ENCODE data around the gene TMEM114. TPM values are rescaled to one million over a fixed set of nuclear protein-coding genes. Genes with fewer than 3 reads are reported as not detected.

Gene TMEM114
- total RNA-seq, 1 experiment from 2014 or later = not detected

DNA sequence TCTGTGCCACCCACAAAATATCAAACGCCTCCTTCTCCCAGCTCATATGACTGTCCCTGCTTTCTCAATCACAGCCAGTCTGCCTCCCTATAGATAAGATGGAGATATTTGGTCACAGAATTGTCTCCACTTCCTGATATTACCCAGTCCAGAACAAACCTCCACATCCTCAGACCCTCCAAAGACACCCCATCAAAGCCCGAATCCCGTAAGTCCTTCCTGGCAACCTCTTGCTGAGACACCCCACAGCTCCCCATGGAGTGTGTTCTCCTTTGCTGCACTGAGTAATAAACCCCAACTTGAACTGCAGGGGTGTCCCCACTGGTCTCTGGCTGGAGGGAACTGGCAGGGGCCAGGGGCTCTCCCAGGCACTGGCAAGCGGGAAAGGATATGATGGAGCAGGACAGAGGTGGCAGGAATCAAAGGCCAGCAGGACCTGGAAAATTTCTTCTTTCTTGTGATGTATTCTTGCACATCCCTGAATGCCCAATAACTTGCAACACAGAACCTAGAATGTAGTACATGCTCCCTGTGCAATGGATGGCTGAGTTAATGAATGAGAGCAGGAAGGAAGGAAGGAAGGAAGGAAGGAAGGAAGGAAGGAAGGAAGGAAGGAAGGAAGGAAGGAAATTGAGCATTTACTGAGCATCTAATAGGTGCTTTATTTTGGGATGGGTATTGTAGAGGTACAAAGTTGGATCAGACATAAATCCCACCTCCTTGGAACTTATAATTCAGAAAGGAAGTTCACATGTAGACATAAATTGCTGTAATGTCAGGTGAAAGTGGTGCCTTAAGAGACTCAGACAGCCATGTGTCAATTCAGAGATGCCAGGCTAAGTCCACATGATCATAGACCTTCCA, 13.9 kb downstream of the TMEM114 start:
- intact Hi-C loops (cut with micrococcal nuclease; ENCODE audit: unreplicated experiment) = no loop called here
- no peaks in the 10 kb centered on the region for H3K27me3 ChIP-seq (replicated peaks; ENCODE audit: control insufficient read depth, insufficient read depth, low read length)

GRCh38 chr16:8575399-8575798, 14.9 kb downstream of the TMEM114 start:
- H3K27ac Mint-ChIP-seq (ENCODE audit: unreplicated experiment) = no peak overlapping the region
- no peak for DNase-seq
- H3K36me3 Mint-ChIP-seq (ENCODE audit: insufficient read depth, unreplicated experiment) = no peaks in the 10 kb centered on the region
- H3K4me3 ChIP-seq (ENCODE audit: low read depth, low read length) = no peak overlapping the region
- H3K4me1 Mint-ChIP-seq (ENCODE audit: low read depth, unreplicated experiment) = no peaks in the 10 kb centered on the region
- H3K36me3 ChIP-seq (ENCODE audit: control insufficient read depth, insufficient read depth, low read length) = no peaks in the 10 kb centered on the region
- ChIA-PET CTCF (no interaction called here), POLR2A (no interaction called here)
- peaks cover 6% of the 10 kb centered on the region; the same call in 1 of the 2 replicates for H3K4me1 ChIP-seq
- no peak for TF ChIP-seq CTCF (IDR thresholded peaks at IDR 0.05; ENCODE audit: insufficient read depth in 1 of 2, low read depth in 1 of 2, low read length in 1 of 2, severe bottlenecking in 1 of 2, unreplicated experiment in 1 of 2)
- BruUV-seq (replicated peaks) = no TSS peak
- no peaks in the 10 kb centered on the region for H3K27me3 ChIP-seq (replicated peaks; ENCODE audit: control insufficient read depth, insufficient read depth, low read length)
- intact Hi-C loops (cut with micrococcal nuclease; ENCODE audit: unreplicated experiment) = no loop called here
- no peaks in the 10 kb centered on the region for H3K9me3 ChIP-seq
- no peak overlapping the region for H3K4me3 Mint-ChIP-seq (ENCODE audit: unreplicated experiment)
- no peaks in the 10 kb centered on the region for H3K9me3 Mint-ChIP-seq (ENCODE audit: unreplicated experiment)
- H3K27me3 Mint-ChIP-seq (ENCODE audit: insufficient read depth, unreplicated experiment) = no peaks in the 10 kb centered on the region

More for the DNA sequence above, 13.9 kb downstream of the TMEM114 start:
- H3K4me3 Mint-ChIP-seq (ENCODE audit: unreplicated experiment) = no peak overlapping the region
- no peaks in the 10 kb centered on the region; the same call in 1 of the 2 replicates for H3K4me1 ChIP-seq
- ChIA-PET CTCF (interaction anchor here (0.6 to 0.8 kb wide), 2 partner anchors 78 to 1601 kb away, joined by 3 read pairs; no protein-coding TSS in a partner anchor), POLR2A (no interaction called here)
- BruUV-seq (replicated peaks) = no TSS peak
- DNase-seq = no peak
- H3K27me3 Mint-ChIP-seq (ENCODE audit: insufficient read depth, unreplicated experiment) = no peaks in the 10 kb centered on the region
- no peaks in the 10 kb centered on the region for H3K9me3 ChIP-seq
- H3K36me3 ChIP-seq (ENCODE audit: control insufficient read depth, insufficient read depth, low read length) = no peaks in the 10 kb centered on the region
- no peaks in the 10 kb centered on the region for H3K4me1 Mint-ChIP-seq (ENCODE audit: low read depth, unreplicated experiment)
- no peak for TF ChIP-seq CTCF (IDR thresholded peaks at IDR 0.05; ENCODE audit: insufficient read depth in 1 of 2, low read depth in 1 of 2, low read length in 1 of 2, severe bottlenecking in 1 of 2, unreplicated experiment in 1 of 2)
- no peaks in the 10 kb centered on the region for H3K36me3 Mint-ChIP-seq (ENCODE audit: insufficient read depth, unreplicated experiment)
- H3K27ac Mint-ChIP-seq (ENCODE audit: unreplicated experiment) = no peak overlapping the region
- H3K4me3 ChIP-seq (ENCODE audit: low read depth, low read length) = no peak overlapping the region
- no peaks in the 10 kb centered on the region for H3K9me3 Mint-ChIP-seq (ENCODE audit: unreplicated experiment)

GRCh38 chr16:8572919-8573724, 17.2 kb downstream of the TMEM114 start:
- CTCF ChIA-PET = interaction anchor here (0.6 kb wide), 1 partner anchor 9 kb away, joined by 3 read pairs; no protein-coding TSS in a partner anchor
- no peak overlapping the region for H3K4me3 ChIP-seq (ENCODE audit: low read depth, low read length)
- intact Hi-C loops (cut with micrococcal nuclease; ENCODE audit: unreplicated experiment) = loop anchor here (1.0 to 5.0 kb wide), 3 partner anchors 42 to 224 kb away; partner anchors contain the start of genes PMM2 and TMEM186

More at GRCh38 chr16:8572919-8573724, 17.2 kb downstream of the TMEM114 start:
- H3K9me3 Mint-ChIP-seq (ENCODE audit: unreplicated experiment) = no peaks in the 10 kb centered on the region
- Histone ChIP-seq H3K4me1 (peaks cover 6% of the 10 kb centered on the region; the same call in 1 of the 2 replicates), H3K27me3 (replicated peaks; ENCODE audit: control insufficient read depth, insufficient read depth, low read length) (no peaks in the 10 kb centered on the region), H3K9me3 (no peaks in the 10 kb centered on the region), H3K36me3 (ENCODE audit: control insufficient read depth, insufficient read depth, low read length) (no peaks in the 10 kb centered on the region)
- DNase-seq = peak in 1 of 2 experiments; percentile 38
- H3K4me1 Mint-ChIP-seq (ENCODE audit: low read depth, unreplicated experiment) = no peaks in the 10 kb centered on the region
- POLR2A ChIA-PET = no interaction called here
- H3K36me3 Mint-ChIP-seq (ENCODE audit: insufficient read depth, unreplicated experiment) = no peaks in the 10 kb centered on the region
- BruUV-seq (replicated peaks) = no TSS peak
- H3K27ac Mint-ChIP-seq (ENCODE audit: unreplicated experiment) = peak overlapping the region; percentile 64
- no peaks in the 10 kb centered on the region for H3K27me3 Mint-ChIP-seq (ENCODE audit: insufficient read depth, unreplicated experiment)
- peak; percentile 43 to 51 for TF ChIP-seq CTCF (IDR thresholded peaks at IDR 0.05; ENCODE audit: insufficient read depth in 1 of 2, low read depth in 1 of 2, low read length in 1 of 2, severe bottlenecking in 1 of 2, unreplicated experiment in 1 of 2)
- H3K4me3 Mint-ChIP-seq (ENCODE audit: unreplicated experiment) = no peak overlapping the region

Measured in Caco-2 (cell line).